Sigmoid colon (tissue), 7 donors: ENCODE data around the gene ACBD6. TPM values are rescaled to one million over a fixed set of nuclear protein-coding genes. Genes with fewer than 3 reads are reported as not detected.

Experiments used
- DNase-seq: peaks from one replicate; pipeline ENCODE4 v3.0.0-alpha.2; 2019
- H3K27ac ChIP-seq, 4 donors: fragments of 200-600 bp; sonication (generic); one replicate each; pipeline ENCODE4 v1.5.1; 2016 to 2019; ENCODE audit warnings: mild to moderate bottlenecking in 1 of 4
- H3K27me3 ChIP-seq, 3 donors: fragments of 200-600 bp; sonication (generic); one replicate each; pipeline ENCODE4 v1.5.1; 2019; ENCODE audit warnings: mild to moderate bottlenecking in 1 of 3
- H3K36me3 ChIP-seq, 4 donors: fragments of 200-600 bp; sonication (generic); one replicate each; pipeline ENCODE4 v1.5.1; 2016 to 2019
- H3K4me1 ChIP-seq, 4 donors: fragments of 200-600 bp; sonication (generic); one replicate each; pipeline ENCODE4 v1.5.1; 2017 to 2019
- H3K4me3 ChIP-seq, 4 donors: fragments of 200-600 bp; sonication (generic); one replicate each; pipeline ENCODE4 v1.5.1; 2017 to 2019; ENCODE audit warnings: mild to moderate bottlenecking in 2 of 4, moderate library complexity in 1 of 4
- H3K9me3 ChIP-seq, 4 donors: fragments of 200-600 bp in 3 of 4; sonication (generic) in 3 of 4; one replicate each; pipeline versions ENCODE4 v1.5.1 to v1.6.1; 2013 to 2019
- CTCF ChIP-seq, 4 experiments: fragments of 450-650 bp in 3 of 4; fragments of 200-600 bp in 1 of 4; IDR thresholded peaks; one replicate each; pipeline ENCODE4 v1.5.1; 2016 to 2019; ENCODE audit warnings: antibody characterized with exemption in 4 of 4, mild to moderate bottlenecking in 3 of 4, moderate library complexity in 2 of 4
- EP300 ChIP-seq, 4 donors: sonication (generic); formaldehyde crosslinking; IDR thresholded peaks; one replicate each; pipeline ENCODE4 v1.6.1; 2017; ENCODE audit warnings: antibody characterized with exemption in 4 of 4
- POLR2A ChIP-seq, 2 donors: fragments of 450-650 bp; IDR thresholded peaks; one replicate each; pipeline ENCODE4 v1.6.1; 2016; ENCODE audit warnings: antibody characterized with exemption in 2 of 2, mild to moderate bottlenecking in 2 of 2, moderate library complexity in 2 of 2
- POLR2AphosphoS5 ChIP-seq, 4 donors: sonication (generic); formaldehyde crosslinking; IDR thresholded peaks; one replicate each; pipeline ENCODE4 v1.6.1; 2017; ENCODE audit warnings: antibody characterized with exemption in 4 of 4
- WGBS, 2 donors: extraction: QIAGEN DNeasy Blood & Tissue Kit; methylation state at CpG; one replicate each; pipeline ENCODE4 v1.1.7; 2013; 5-methylcytosine and 5-hydroxymethylcytosine counted together
- intact Hi-C: fragments of 100-400 bp; cut with DNase I; formaldehyde crosslinking; loops from one replicate; pipeline ENCODE4 v1.15.1; 2023
- polyA plus RNA-seq, 3 donors: library from polyadenylated mRNA; stranded (reverse); fragments of 200-250 nt; gene quantifications; one replicate each; pipeline ENCODE4 v1.2.3, GENCODE V29; 2013
- total RNA-seq, 4 donors: library from RNA; depleted of rRNA; stranded (reverse); fragments of >200 nt; gene quantifications; one replicate each; pipeline ENCODE4 v1.1.0, GENCODE V29; 2016
- donor health status: healthy with polysubstance abuse.
- donor health status: Bipolar disorder and iron deficiency.
- donor health status: healthy.

Gene ACBD6
- total and polyA plus RNA-seq, 7 donors = 11.4 to 40.8 (median 35.5) TPM

GRCh38 chr1:180507795-180508724 lies 5.7 kb upstream of the ACBD6 start:
- no peak for TF ChIP-seq CTCF (IDR thresholded peaks at IDR 0.05)
- TF ChIP-seq EP300 (IDR thresholded peaks at IDR 0.05) = no peak
- TF ChIP-seq POLR2A (IDR thresholded peaks at IDR 0.05) = no peak
- TF ChIP-seq POLR2AphosphoS5 (IDR thresholded peaks at IDR 0.05) = no peak
- DNase-seq = no peak
- Histone ChIP-seq H3K4me3 (no peak overlapping the region), H3K9me3 (no peaks in the 10 kb centered on the region), H3K27me3 (no peaks in the 10 kb centered on the region), H3K27ac (no peak overlapping the region), H3K4me1 (peaks cover 0 to 6% (median 2%) of the 10 kb centered on the region in 4 donors), H3K36me3 (no peaks in the 10 kb centered on the region)
- WGBS, 2 donors = 92 to 93% methylated on average over 15 of the region's 15 CpGs
- intact Hi-C loops = loop anchor here (10.0 kb wide), 2 partner anchors 127 to 527 kb away; partner anchors contain the start of genes MR1 and XPR1

GRCh38 chr1:180505732-180506335 lies 3.5 kb upstream of the ACBD6 start:
- no peak for DNase-seq
- intact Hi-C loops = loop anchor here (10.0 kb wide), 2 partner anchors 129 to 529 kb away; partner anchors contain the start of genes MR1 and XPR1
- Histone ChIP-seq H3K9me3 (no peaks in the 10 kb centered on the region), H3K36me3 (no peaks in the 10 kb centered on the region), H3K27me3 (no peaks in the 10 kb centered on the region), H3K4me1 (peaks cover 0 to 16% (median 11%) of the 10 kb centered on the region in 4 donors), H3K4me3 (no peak overlapping the region), H3K27ac (no peak overlapping the region)
- WGBS, 2 donors = 58 to 72% methylated on average over 8 of the region's 8 CpGs
- TF ChIP-seq POLR2A (IDR thresholded peaks at IDR 0.05) (no peak), CTCF (IDR thresholded peaks at IDR 0.05) (no peak), EP300 (IDR thresholded peaks at IDR 0.05) (no peak), POLR2AphosphoS5 (IDR thresholded peaks at IDR 0.05) (no peak)

GRCh38 chr1:180504186-180504585 lies 1.8 kb upstream of the ACBD6 start:
- DNase-seq = no peak
- H3K36me3 ChIP-seq = no peaks in the 10 kb centered on the region
- H3K27me3 ChIP-seq = no peaks in the 10 kb centered on the region
- peaks cover 0 to 24% (median 15%) of the 10 kb centered on the region in 4 donors for H3K4me1 ChIP-seq
- no peak overlapping the region for H3K4me3 ChIP-seq
- no peak for TF ChIP-seq EP300 (IDR thresholded peaks at IDR 0.05)
- H3K27ac ChIP-seq = no peak overlapping the region
- 89 to 92% methylated on average over 3 of the region's 3 CpGs for WGBS, 2 donors
- H3K9me3 ChIP-seq = no peaks in the 10 kb centered on the region
- intact Hi-C loops = loop anchor here (10.0 kb wide), 2 partner anchors 131 to 531 kb away; partner anchors contain the start of genes MR1 and XPR1

- Histone ChIP-seq H3K27ac (peak overlapping the region; percentile 86 to 96 (median 90)), H3K9me3 (no peaks in the 10 kb centered on the region), H3K4me3 (peak overlapping the region; percentile 74 to 93 (median 84)), H3K4me1 (peaks cover 0 to 24% (median 15%) of the 10 kb centered on the region in 4 donors), H3K27me3 (no peaks in the 10 kb centered on the region), H3K36me3 (no peaks in the 10 kb centered on the region)
- TF ChIP-seq POLR2AphosphoS5 (IDR thresholded peaks at IDR 0.05) (no peak), CTCF (IDR thresholded peaks at IDR 0.05) (no peak), POLR2A (IDR thresholded peaks at IDR 0.05) (no peak), EP300 (IDR thresholded peaks at IDR 0.05) (no peak)
- 16 to 21% methylated on average over 8 of the region's 8 CpGs for WGBS, 2 donors
- DNase-seq = no peak
- intact Hi-C loops = loop anchor here (10.0 kb wide), 2 partner anchors 131 to 531 kb away; partner anchors contain the start of genes MR1 and XPR1
Measured at GRCh38 chr1:180503280-180503862, 994 bp upstream of the ACBD6 start.
